NCI-H82 (cell line): ENCODE measurements around the gene TP53I11.

Experiments used
- DNase-seq: peaks from one replicate; lab custom pipeline; 2025; lab: John Stamatoyannopoulos, UW

The TP53I11 gene

GRCh38 chr11:44950625-44951476 is at the start of gene TP53I11:
TSS of gene TP53I11 (minus strand) at chr11:44950883. CDS start at chr11:44938335, 12,548 bp downstream.
- peak; percentile 83 for DNase-seq

- DNase-seq = no peak
Measured at GRCh38 chr11:44999068-44999467, 48.4 kb upstream of the TP53I11 start.

- DNase-seq = no peak
Measured at GRCh38 chr11:44998051-44998450, 47.4 kb upstream of the TP53I11 start.

GRCh38 chr11:44997566-44997965 is 46.9 kb upstream of the TP53I11 start:
- DNase-seq = peak; percentile 88

GRCh38 chr11:44994753-44995152 is 44.1 kb upstream of the TP53I11 start:
- peak; percentile 22 for DNase-seq

GRCh38 chr11:44993971-44994704 is 43.5 kb upstream of the TP53I11 start:
- peak; percentile 22 for DNase-seq

- DNase-seq = no peak
Measured at GRCh38 chr11:44992774-44993173, 42.1 kb upstream of the TP53I11 start.

GRCh38 chr11:44992181-44992582 is 41.5 kb upstream of the TP53I11 start:
- DNase-seq = no peak

- no peak for DNase-seq
Measured at GRCh38 chr11:44990665-44991064, 40.0 kb upstream of the TP53I11 start.

GRCh38 chr11:44989831-44990566 is 39.3 kb upstream of the TP53I11 start:
- no peak for DNase-seq

- peak; percentile 29 for DNase-seq
Measured at GRCh38 chr11:44988981-44989635, 38.4 kb upstream of the TP53I11 start.

- DNase-seq = no peak
Measured at GRCh38 chr11:44988111-44988510, 37.4 kb upstream of the TP53I11 start.

- no peak for DNase-seq
Measured at GRCh38 chr11:44987506-44987905, 36.8 kb upstream of the TP53I11 start.

- DNase-seq = no peak
Measured at GRCh38 chr11:44986315-44986714, 35.6 kb upstream of the TP53I11 start.

- no peak for DNase-seq
Measured at GRCh38 chr11:44985721-44986120, 35.0 kb upstream of the TP53I11 start.

GRCh38 chr11:44983786-44984185 is 33.1 kb upstream of the TP53I11 start:
- no peak for DNase-seq

GRCh38 chr11:44982496-44983062 is 31.9 kb upstream of the TP53I11 start:
- peak; percentile 35 for DNase-seq

GRCh38 chr11:44980533-44981427 is 30.1 kb upstream of the TP53I11 start:
- peak; percentile 65 for DNase-seq

- no peak for DNase-seq
Measured at GRCh38 chr11:44979543-44980399, 29.1 kb upstream of the TP53I11 start.

- DNase-seq = peak; percentile 32
Measured at GRCh38 chr11:44978961-44979331, 28.3 kb upstream of the TP53I11 start.
